ENCODE data around the gene PTPRN2. TPM values are rescaled to one million over a fixed set of nuclear protein-coding genes. Genes with fewer than 3 reads are reported as not detected.

Gene PTPRN2
- polyA plus RNA-seq, 1 of the 3 experiments (the other 2 are of a cell fraction): 4.0 TPM

DNA sequence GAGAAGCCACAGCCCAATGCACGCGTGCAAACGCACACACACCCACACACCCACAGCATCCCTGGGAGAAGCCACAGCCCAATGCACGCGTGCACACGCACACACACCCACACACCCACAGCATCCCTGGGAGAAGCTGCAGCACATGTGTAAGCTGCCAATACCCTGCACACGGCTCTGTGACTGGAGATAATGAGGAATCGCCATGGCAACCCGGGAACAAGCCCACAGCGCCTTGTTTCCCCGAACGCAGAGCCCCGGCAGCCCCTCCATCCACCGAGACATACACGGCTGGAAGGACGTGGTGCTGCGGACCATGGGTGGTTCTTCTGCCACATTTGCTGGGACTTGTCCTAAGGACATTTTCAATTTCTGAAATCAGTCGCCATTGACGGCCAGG, 221.3 kb downstream of the PTPRN2 start:
- Histone ChIP-seq H3K27ac (ENCODE audit: low read depth in 2 of 2, low read length in 1 of 2) (peak overlapping the region in 1 of 2 experiments; percentile 60; a peak in 2 of 4 replicates), H3K4me2 (no peak overlapping the region), H3K9me3 (0 out of 2 replicates have a peak, but pooled peaks cover 5% of the 10 kb centered on the region), H3K9ac (no peak overlapping the region), H3K4me3 (ENCODE audit: low read depth in 2 of 2, low read length in 1 of 2) (peak overlapping the region in 1 of 2 experiments; percentile 21; a peak in 1 of 4 replicates), H3K27me3 (ENCODE audit: insufficient read depth) (no peaks in the 10 kb centered on the region), H3K79me2 (ENCODE audit: insufficient read depth) (no peaks in the 10 kb centered on the region), H3K4me1 (ENCODE audit: control insufficient read depth in 1 of 2, insufficient read depth in 2 of 2, low read depth in 1 of 2, low read length in 1 of 2) (peaks cover 0 to 22% of the 10 kb centered on the region in 2 experiments; a peak in 1 of 4 replicates), H3F3A (replicated peaks; ENCODE audit: insufficient read depth) (no peaks in the 10 kb centered on the region), H2AFZ (ENCODE audit: low read depth) (no peak overlapping the region), H3K9me2 (no peaks in the 10 kb centered on the region), H3K36me3 (replicated peaks in 1 of 2; ENCODE audit: control insufficient read depth in 1 of 2, insufficient read depth in 2 of 2, low read length in 1 of 2) (no peaks in the 10 kb centered on the region), H4K20me1 (ENCODE audit: insufficient read depth) (no peaks in the 10 kb centered on the region)
- POLR2A ChIA-PET: interaction anchor here (0.7 to 0.9 kb wide), 2 partner anchors 16 to 38 kb away, joined by 5 read pairs; no protein-coding TSS in a partner anchor
- CTCF ChIA-PET: interaction anchor here (0.6 to 2.7 kb wide), 3 partner anchors 9 to 489 kb away, joined by 3 to 16 read pairs (median 4); no protein-coding TSS in a partner anchor
- WGBS (ENCODE audit: low lambda C conversion rate): 10% methylated on average over 19 of the region's 19 CpGs
- peak; percentile 87 for DNase-seq
- TF ChIP-seq FOSL2 (IDR thresholded peaks at IDR 0.05; ENCODE audit: borderline replicate concordance, low read depth) (no peak), MXI1 (IDR thresholded peaks at IDR 0.05; ENCODE audit: low read depth, low read length) (peak; percentile 91)

DNA sequence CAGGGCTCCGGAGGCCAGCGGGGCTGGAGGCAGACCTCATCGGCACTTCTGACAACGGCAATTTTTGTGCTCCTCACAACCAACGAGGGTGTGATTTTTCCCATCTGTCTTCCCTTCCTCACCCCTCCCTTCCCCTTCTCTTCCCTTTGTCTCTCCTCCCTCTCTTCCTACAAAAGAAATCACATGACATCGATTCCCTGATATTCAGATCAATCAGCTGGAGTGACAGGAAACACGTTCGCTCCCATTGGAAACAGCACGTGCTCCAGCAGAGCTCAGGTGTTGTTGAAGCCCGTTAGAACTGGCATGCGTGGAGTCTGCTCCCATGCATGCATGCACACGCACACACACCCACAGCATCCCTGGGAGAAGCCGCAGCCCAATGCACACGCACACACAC, 222.4 kb downstream of the PTPRN2 start:
- DNase-seq: no peak
- WGBS (ENCODE audit: low lambda C conversion rate): 53% methylated on average over 13 of the region's 14 CpGs
- Histone ChIP-seq H3K27me3 (ENCODE audit: insufficient read depth) (no peaks in the 10 kb centered on the region), H3K27ac (ENCODE audit: low read depth in 2 of 2, low read length in 1 of 2) (no peak overlapping the region), H3K4me3 (ENCODE audit: low read depth in 2 of 2, low read length in 1 of 2) (no peak overlapping the region), H3K4me2 (no peak overlapping the region), H3K79me2 (ENCODE audit: insufficient read depth) (no peaks in the 10 kb centered on the region), H2AFZ (ENCODE audit: low read depth) (no peak overlapping the region), H3K9ac (no peak overlapping the region), H3F3A (replicated peaks; ENCODE audit: insufficient read depth) (no peaks in the 10 kb centered on the region), H4K20me1 (ENCODE audit: insufficient read depth) (no peaks in the 10 kb centered on the region), H3K4me1 (ENCODE audit: control insufficient read depth in 1 of 2, insufficient read depth in 2 of 2, low read depth in 1 of 2, low read length in 1 of 2) (peaks cover 0 to 22% of the 10 kb centered on the region in 2 experiments; a peak in 1 of 4 replicates), H3K36me3 (replicated peaks in 1 of 2; ENCODE audit: control insufficient read depth in 1 of 2, insufficient read depth in 2 of 2, low read length in 1 of 2) (no peaks in the 10 kb centered on the region), H3K9me2 (no peaks in the 10 kb centered on the region), H3K9me3 (no peaks in the 10 kb centered on the region)
- POLR2A ChIA-PET: no interaction called here
- CTCF ChIA-PET: no interaction called here
- TF ChIP-seq ZBTB33 (IDR thresholded peaks at IDR 0.05; ENCODE audit: borderline replicate concordance, low read depth) (no peak), RAD21 (IDR thresholded peaks at IDR 0.05; ENCODE audit: low read length) (no peak), SMC3 (IDR thresholded peaks at IDR 0.05; ENCODE audit: low read depth, low read length) (no peak), EP300 (IDR thresholded peaks at IDR 0.05; ENCODE audit: borderline replicate concordance in 1 of 2, low read depth in 1 of 2, low read length in 1 of 2) (no peak), POLR2AphosphoS5 (IDR thresholded peaks at IDR 0.05; ENCODE audit: low read depth, low read length) (no peak), PBX3 (IDR thresholded peaks at IDR 0.05) (no peak), TAF1 (IDR thresholded peaks at IDR 0.05; ENCODE audit: borderline replicate concordance, low read depth, low read length) (no peak), NFIC (IDR thresholded peaks at IDR 0.05; ENCODE audit: borderline replicate concordance) (no peak), YY1 (IDR thresholded peaks at IDR 0.05; ENCODE audit: low read depth) (no peak), USF1 (IDR thresholded peaks at IDR 0.05; ENCODE audit: borderline replicate concordance, low read depth) (no peak), ELF1 (IDR thresholded peaks at IDR 0.05) (no peak), IRF3 (IDR thresholded peaks at IDR 0.05; ENCODE audit: low read depth, low read length) (no peak), GABPA (IDR thresholded peaks at IDR 0.05; ENCODE audit: low read depth) (no peak)
- TF ChIP-seq, protein P1, sequence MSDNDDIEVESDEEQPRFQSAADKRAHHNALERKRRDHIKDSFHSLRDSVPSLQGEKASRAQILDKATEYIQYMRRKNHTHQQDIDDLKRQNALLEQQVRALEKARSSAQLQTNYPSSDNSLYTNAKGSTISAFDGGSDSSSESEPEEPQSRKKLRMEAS (IDR thresholded peaks at IDR 0.05; ENCODE audit: low read depth): no peak
- TF ChIP-seq, protein P2, sequence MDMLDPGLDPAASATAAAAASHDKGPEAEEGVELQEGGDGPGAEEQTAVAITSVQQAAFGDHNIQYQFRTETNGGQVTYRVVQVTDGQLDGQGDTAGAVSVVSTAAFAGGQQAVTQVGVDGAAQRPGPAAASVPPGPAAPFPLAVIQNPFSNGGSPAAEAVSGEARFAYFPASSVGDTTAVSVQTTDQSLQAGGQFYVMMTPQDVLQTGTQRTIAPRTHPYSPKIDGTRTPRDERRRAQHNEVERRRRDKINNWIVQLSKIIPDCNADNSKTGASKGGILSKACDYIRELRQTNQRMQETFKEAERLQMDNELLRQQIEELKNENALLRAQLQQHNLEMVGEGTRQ (IDR thresholded peaks at IDR 0.05; ENCODE audit: borderline replicate concordance, low read depth, low read length): no peak
